Midbrain (tissue), 1 donor: ENCODE data around the gene CBY1.

Source experiments
- DNase-seq: peaks from one replicate; lab custom pipeline; 2025; lab: John Stamatoyannopoulos, UW

The CBY1 gene

GRCh38 chr22:38700789-38701628 is 44.6 kb downstream of the CBY1 start, which contains the start of gene JOSD1:
TSS of gene JOSD1 (minus strand) at chr22:38700943. CDS start at chr22:38699987, 956 bp downstream.
- DNase-seq: peak; percentile 95

GRCh38 chr22:38704654-38705234 is 48.3 kb downstream of the CBY1 start:
- DNase-seq: no peak

GRCh38 chr22:38705235-38706100 is 49.0 kb downstream of the CBY1 start, which contains the start of gene GTPBP1:
TSS of gene GTPBP1 (plus strand) at chr22:38705944. CDS start at chr22:38705956, 12 bp downstream.
- DNase-seq: peak; percentile 100

GRCh38 chr22:38706101-38706900 is 49.9 kb downstream of the CBY1 start:
- peak; percentile 18 for DNase-seq

GRCh38 chr22:38706901-38707195 is 50.4 kb downstream of the CBY1 start:
- DNase-seq: no peak

GRCh38 chr22:38707346-38707745 is 50.9 kb downstream of the CBY1 start:
- no peak for DNase-seq

- no peak for DNase-seq
Observed at GRCh38 chr22:38707984-38708383, 51.5 kb downstream of the CBY1 start.

GRCh38 chr22:38709306-38709705 is 52.9 kb downstream of the CBY1 start:
- DNase-seq: no peak

GRCh38 chr22:38710351-38710750 is 53.9 kb downstream of the CBY1 start:
- DNase-seq: no peak

GRCh38 chr22:38710866-38711265 is 54.4 kb downstream of the CBY1 start:
- DNase-seq: no peak

- DNase-seq: no peak
Observed at GRCh38 chr22:38712486-38713207, 56.2 kb downstream of the CBY1 start.

- DNase-seq: no peak
Observed at GRCh38 chr22:38713921-38714320, 57.5 kb downstream of the CBY1 start.

GRCh38 chr22:38715176-38715764 is 58.8 kb downstream of the CBY1 start:
- no peak for DNase-seq

GRCh38 chr22:38715852-38716251 is 59.4 kb downstream of the CBY1 start:
- DNase-seq: no peak

- no peak for DNase-seq
Observed at GRCh38 chr22:38716271-38716670, 59.8 kb downstream of the CBY1 start.

GRCh38 chr22:38716826-38717225 is 60.4 kb downstream of the CBY1 start:
- DNase-seq: no peak

GRCh38 chr22:38717244-38717643 is 60.8 kb downstream of the CBY1 start:
- DNase-seq: no peak

GRCh38 chr22:38718414-38718813 is 62.0 kb downstream of the CBY1 start:
- no peak for DNase-seq

GRCh38 chr22:38719196-38719595 is 62.8 kb downstream of the CBY1 start:
- DNase-seq: no peak

GRCh38 chr22:38720350-38720749 is 63.9 kb downstream of the CBY1 start:
- no peak for DNase-seq

GRCh38 chr22:38721551-38721950 is 65.1 kb downstream of the CBY1 start:
- no peak for DNase-seq
